Nephron progenitor cell (in vitro differentiated cells): ENCODE data around the gene PLCB4.

ENCODE experiments used
- DNase-seq: peaks from one replicate; pipeline ENCODE4 v3.0.0; 2021
- H3K27ac Mint-ChIP-seq: 2 replicates; pipeline ENCODE4 v1.8.0; 2021; ENCODE audit warnings: mild to moderate bottlenecking, moderate library complexity, mixed read lengths
- H3K27me3 Mint-ChIP-seq: 2 replicates; pipeline ENCODE4 v1.8.0; 2021; ENCODE audit warnings: mild to moderate bottlenecking, low read depth, mixed read lengths; ENCODE audit not compliant: poor library complexity
- H3K36me3 Mint-ChIP-seq: 2 replicates; pipeline ENCODE4 v1.8.0; 2021; ENCODE audit warnings: low read depth, mixed read lengths
- H3K4me1 Mint-ChIP-seq: 2 replicates; pipeline ENCODE4 v1.8.0; 2021; ENCODE audit warnings: mixed read lengths
- H3K4me3 Mint-ChIP-seq: 2 replicates; pipeline ENCODE4 v1.8.0; 2021; ENCODE audit warnings: mild to moderate bottlenecking, moderate library complexity, mixed read lengths
- H3K9me3 Mint-ChIP-seq: 2 replicates; pipeline ENCODE4 v1.8.0; 2021; ENCODE audit warnings: mild to moderate bottlenecking, moderate library complexity, mixed read lengths
- TF ChIP-seq, protein P1 (sequence below): fragments of 200-600 bp; sonication (generic); IDR thresholded peaks from 2 replicates; pipeline ENCODE4 v1.5.0; 2021; ENCODE audit warnings: antibody characterized with exemption

The PLCB4 gene

DNA sequence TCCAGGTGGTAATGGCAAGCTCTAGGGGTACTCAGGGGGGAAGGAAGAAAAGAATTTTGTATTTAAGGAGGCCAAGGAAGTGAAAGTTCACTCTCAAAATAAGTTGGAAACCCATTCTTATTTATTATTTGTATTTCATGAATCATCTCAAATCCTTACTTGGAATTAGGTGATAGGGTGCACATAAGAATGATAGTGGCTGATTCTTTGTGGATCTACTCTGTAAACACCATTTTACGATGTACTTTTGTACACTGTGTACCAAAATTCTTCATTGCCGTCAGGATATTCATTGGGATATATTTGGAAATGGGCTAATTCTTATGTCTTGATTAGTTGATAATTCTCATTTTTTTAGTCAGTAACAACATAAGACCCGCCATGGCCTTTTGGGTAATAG is 266.0 kb downstream of the PLCB4 start:
- no peak overlapping the region for H3K27ac Mint-ChIP-seq
- TF ChIP-seq, protein P1, sequence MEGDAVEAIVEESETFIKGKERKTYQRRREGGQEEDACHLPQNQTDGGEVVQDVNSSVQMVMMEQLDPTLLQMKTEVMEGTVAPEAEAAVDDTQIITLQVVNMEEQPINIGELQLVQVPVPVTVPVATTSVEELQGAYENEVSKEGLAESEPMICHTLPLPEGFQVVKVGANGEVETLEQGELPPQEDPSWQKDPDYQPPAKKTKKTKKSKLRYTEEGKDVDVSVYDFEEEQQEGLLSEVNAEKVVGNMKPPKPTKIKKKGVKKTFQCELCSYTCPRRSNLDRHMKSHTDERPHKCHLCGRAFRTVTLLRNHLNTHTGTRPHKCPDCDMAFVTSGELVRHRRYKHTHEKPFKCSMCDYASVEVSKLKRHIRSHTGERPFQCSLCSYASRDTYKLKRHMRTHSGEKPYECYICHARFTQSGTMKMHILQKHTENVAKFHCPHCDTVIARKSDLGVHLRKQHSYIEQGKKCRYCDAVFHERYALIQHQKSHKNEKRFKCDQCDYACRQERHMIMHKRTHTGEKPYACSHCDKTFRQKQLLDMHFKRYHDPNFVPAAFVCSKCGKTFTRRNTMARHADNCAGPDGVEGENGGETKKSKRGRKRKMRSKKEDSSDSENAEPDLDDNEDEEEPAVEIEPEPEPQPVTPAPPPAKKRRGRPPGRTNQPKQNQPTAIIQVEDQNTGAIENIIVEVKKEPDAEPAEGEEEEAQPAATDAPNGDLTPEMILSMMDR, result no peak
- no peak overlapping the region for H3K4me3 Mint-ChIP-seq

DNA sequence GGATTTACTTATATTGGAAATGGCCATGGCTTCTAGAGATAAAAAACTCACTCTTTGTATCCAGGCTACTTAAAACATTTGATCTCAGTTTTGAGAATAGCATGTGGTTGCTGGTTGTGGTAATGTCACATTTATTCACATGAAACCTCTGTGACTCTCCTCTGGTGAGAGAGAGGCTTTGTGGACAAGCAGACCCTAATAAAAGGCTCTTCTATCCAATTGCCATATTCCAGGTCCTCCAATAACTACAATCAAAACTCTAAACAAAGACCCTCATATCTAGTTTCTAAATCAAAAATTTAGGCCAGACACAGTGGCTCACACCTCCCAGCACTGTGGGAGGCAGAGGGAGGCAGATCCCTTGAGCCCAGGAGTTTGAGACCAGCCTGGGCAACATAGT is 269.2 kb downstream of the PLCB4 start:
- no peak overlapping the region for H3K4me3 Mint-ChIP-seq
- H3K9me3 Mint-ChIP-seq, result no peaks in the 10 kb centered on the region
- DNase-seq, result no peak
- TF ChIP-seq, protein P1, result no peak
- no peaks in the 10 kb centered on the region for H3K27me3 Mint-ChIP-seq
- H3K27ac Mint-ChIP-seq, result no peak overlapping the region
- no peaks in the 10 kb centered on the region for H3K4me1 Mint-ChIP-seq
- peaks cover 24% of the 10 kb centered on the region for H3K36me3 Mint-ChIP-seq

More for the DNA sequence above, 266.0 kb downstream of the PLCB4 start:
- no peaks in the 10 kb centered on the region for H3K9me3 Mint-ChIP-seq
- peaks cover 6% of the 10 kb centered on the region for H3K4me1 Mint-ChIP-seq
- no peak for DNase-seq
- peaks cover 8% of the 10 kb centered on the region for H3K36me3 Mint-ChIP-seq
- H3K27me3 Mint-ChIP-seq, result no peaks in the 10 kb centered on the region

DNA sequence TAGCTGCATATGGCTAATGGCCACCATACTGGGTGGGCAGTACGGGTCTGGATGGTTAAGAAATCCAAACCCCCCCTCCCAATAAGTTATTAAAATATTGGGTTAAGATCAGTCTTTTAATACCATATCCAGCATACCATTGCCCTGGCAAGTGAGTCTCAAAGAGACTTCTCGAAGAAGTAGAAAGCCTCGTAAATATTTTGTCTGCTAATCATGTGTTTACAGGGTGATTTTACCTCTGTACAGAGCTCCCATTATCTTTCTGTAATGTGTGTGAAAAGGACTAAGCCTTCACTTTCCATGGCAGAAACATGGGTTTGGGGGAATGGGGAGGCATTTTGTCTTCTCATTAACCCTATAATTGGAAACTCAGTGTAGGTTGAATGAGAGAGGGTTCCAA is 270.8 kb downstream of the PLCB4 start:
- TF ChIP-seq, protein P1, result no peak
- Mint-ChIP-seq H3K36me3 (peaks cover 33% of the 10 kb centered on the region), H3K9me3 (no peaks in the 10 kb centered on the region), H3K27me3 (no peaks in the 10 kb centered on the region), H3K27ac (no peak overlapping the region), H3K4me3 (no peak overlapping the region), H3K4me1 (peaks cover 12% of the 10 kb centered on the region)
- DNase-seq, result no peak

DNA sequence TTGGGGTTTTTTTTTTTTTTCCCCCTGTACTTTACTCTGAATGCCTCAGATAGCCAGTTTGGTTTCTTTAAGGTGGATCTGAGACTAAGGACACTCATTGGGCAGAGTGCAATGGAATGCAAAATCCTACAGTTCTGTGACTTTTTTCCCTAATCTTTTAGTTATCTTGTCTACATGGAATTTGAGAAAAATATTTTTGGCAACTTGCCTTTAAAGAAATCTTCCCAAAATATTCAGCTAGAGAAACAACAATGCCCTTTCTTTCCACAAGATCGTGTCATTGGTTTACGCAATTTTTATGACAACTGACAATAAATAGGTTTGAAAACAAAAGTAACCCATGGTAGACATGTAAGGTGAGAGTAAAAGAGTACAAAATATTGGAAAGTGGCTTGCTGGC is 273.8 kb downstream of the PLCB4 start:
- TF ChIP-seq, protein P1, result no peak
- Mint-ChIP-seq H3K4me3 (no peak overlapping the region), H3K27me3 (no peaks in the 10 kb centered on the region), H3K9me3 (no peaks in the 10 kb centered on the region), H3K36me3 (peaks cover 33% of the 10 kb centered on the region), H3K4me1 (peaks cover 29% of the 10 kb centered on the region), H3K27ac (no peak overlapping the region)
- no peak for DNase-seq

DNA sequence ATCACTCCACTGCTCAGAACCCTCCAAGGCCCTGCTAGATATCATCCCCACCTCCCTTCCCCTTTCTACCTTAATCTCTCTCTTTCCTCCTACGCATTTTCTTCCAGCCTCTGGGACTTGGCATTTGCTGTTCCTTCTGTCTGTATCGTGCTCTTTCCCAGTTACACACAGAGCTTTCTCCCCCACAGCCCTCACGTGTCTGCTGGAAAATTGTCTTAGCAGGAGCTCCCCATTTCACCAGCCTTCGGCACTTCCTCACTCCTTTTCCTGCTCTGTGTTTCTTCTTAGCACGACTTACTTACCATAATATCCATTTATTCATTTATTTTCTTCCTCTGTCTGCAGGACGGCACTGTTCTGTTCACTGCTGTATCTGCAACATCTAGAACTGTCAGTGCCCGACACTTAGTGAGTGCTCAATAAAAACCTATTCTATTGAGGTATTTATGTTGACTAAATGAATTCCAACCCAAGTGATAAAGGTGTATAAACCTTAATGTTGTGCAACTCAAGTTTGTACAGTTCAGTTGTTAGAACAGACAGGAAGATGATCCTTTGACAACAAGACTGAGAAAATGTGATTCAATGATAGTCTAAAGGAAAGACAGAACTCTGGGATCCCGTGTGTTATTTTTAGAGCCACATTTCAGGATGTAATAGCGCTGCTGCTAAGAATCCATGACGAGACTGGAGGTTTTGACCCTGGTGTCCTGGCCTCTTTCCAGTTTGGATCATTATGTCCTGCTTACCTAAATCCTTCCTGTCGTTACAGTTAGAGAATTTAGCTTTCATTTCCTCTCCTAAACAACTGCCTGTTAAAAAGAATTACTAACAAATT is 275.4 kb downstream of the PLCB4 start:
- Mint-ChIP-seq H3K27me3 (no peaks in the 10 kb centered on the region), H3K4me1 (peaks cover 43% of the 10 kb centered on the region), H3K4me3 (no peak overlapping the region), H3K27ac (peak overlapping the region; percentile 89), H3K36me3 (peaks cover 35% of the 10 kb centered on the region), H3K9me3 (no peaks in the 10 kb centered on the region)
- DNase-seq, result no peak
- TF ChIP-seq, protein P1, result no peak

DNA sequence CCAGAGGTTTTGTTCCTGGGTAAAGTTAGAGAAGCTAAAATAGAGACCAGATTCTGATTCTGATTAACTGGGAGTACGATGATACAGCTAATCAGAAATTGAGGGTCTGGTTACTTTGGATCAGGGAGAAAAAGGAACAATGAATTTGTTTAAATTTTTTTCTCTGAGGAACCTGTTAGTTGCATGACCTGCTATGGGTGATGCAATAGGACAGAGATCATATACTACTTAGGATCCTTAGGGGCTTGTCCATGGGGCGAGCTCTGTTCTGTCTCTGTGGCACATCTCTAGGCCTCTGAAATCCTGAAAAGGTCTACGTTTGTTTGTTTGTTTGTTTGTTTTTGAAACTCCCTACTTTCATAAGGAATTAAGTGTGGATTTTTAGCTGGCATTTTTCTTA is 279.4 kb downstream of the PLCB4 start:
- Mint-ChIP-seq H3K4me3 (no peak overlapping the region), H3K4me1 (peaks cover 55% of the 10 kb centered on the region), H3K27me3 (no peaks in the 10 kb centered on the region), H3K27ac (peak overlapping the region; percentile 74), H3K9me3 (no peaks in the 10 kb centered on the region), H3K36me3 (peaks cover 16% of the 10 kb centered on the region)
- DNase-seq, result no peak
- TF ChIP-seq, protein P1, result no peak
